ENCODE measurements around the gene RRP15. TPM values are rescaled to one million over a fixed set of nuclear protein-coding genes. Genes with fewer than 3 reads are reported as not detected.

The RRP15 gene
- total and polyA plus RNA-seq, 9 of the 15 experiments (the other 6 are each of a cell fraction or from before 2014, with no cell fraction given): 9.5 to 58.1 (median 29.3) TPM

DNA sequence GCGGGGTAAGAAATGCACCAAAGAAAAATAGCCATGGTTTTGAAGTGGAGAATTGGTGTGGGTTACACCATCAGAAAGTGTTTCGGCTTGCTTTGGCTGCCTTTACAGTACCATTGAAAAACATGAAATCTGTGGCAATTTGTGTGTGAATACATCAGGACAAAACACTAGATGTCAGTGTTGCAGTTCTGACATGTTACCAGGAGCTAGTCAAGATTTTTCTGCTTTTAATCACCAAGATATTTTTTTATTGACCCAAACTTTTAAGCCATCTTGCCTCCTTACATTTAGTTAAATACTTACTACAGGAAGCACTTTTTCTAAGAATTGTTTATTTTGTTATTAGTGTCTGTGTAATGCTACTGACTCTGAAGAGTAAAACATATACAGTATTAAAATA is 14.3 kb downstream of the RRP15 start (continued):
- TF ChIP-seq ARNT (IDR thresholded peaks at IDR 0.05) (peak in 1 of 2 experiments; percentile 21; a peak in 1 of 4 replicates), ZNF384 (IDR thresholded peaks at IDR 0.05; ENCODE audit: low read depth, low read length) (0 out of 2 replicates have a peak, but pooled peaks have one; percentile 18), BCL6 (CRISPR knock-in tag; IDR thresholded peaks at IDR 0.05) (no peak), RAD21 (CRISPR knock-in tag; conservative IDR thresholded peaks at IDR 0.05 in 1 of 2, IDR thresholded peaks at IDR 0.05 in 1 of 2) (peak; percentile 69 to 82), ZNF445 (CRISPR knock-in tag; IDR thresholded peaks at IDR 0.05; ENCODE audit: low read depth) (no peak), RUNX1 (IDR thresholded peaks at IDR 0.05; ENCODE audit: low read depth) (no peak), DPF2 (IDR thresholded peaks at IDR 0.05) (no peak), SIRT6 (IDR thresholded peaks at IDR 0.05; ENCODE audit: low read depth, low read length) (no peak), RBBP5 (IDR thresholded peaks at IDR 0.05; ENCODE audit: borderline replicate concordance, insufficient read depth, low read length, poor library complexity, severe bottlenecking) (no peak), PYGO2 (tag; IDR thresholded peaks at IDR 0.05) (no peak), MAFG (tag; conservative IDR thresholded peaks at IDR 0.05) (no peak), MTA3 (IDR thresholded peaks at IDR 0.05; ENCODE audit: borderline replicate concordance) (no peak)
- TF ChIP-seq, protein P1, sequence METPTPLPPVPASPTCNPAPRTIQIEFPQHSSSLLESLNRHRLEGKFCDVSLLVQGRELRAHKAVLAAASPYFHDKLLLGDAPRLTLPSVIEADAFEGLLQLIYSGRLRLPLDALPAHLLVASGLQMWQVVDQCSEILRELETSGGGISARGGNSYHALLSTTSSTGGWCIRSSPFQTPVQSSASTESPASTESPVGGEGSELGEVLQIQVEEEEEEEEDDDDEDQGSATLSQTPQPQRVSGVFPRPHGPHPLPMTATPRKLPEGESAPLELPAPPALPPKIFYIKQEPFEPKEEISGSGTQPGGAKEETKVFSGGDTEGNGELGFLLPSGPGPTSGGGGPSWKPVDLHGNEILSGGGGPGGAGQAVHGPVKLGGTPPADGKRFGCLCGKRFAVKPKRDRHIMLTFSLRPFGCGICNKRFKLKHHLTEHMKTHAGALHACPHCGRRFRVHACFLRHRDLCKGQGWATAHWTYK (CRISPR knock-in tag; IDR thresholded peaks at IDR 0.05): no peak
- TF ChIP-seq, protein P2, sequence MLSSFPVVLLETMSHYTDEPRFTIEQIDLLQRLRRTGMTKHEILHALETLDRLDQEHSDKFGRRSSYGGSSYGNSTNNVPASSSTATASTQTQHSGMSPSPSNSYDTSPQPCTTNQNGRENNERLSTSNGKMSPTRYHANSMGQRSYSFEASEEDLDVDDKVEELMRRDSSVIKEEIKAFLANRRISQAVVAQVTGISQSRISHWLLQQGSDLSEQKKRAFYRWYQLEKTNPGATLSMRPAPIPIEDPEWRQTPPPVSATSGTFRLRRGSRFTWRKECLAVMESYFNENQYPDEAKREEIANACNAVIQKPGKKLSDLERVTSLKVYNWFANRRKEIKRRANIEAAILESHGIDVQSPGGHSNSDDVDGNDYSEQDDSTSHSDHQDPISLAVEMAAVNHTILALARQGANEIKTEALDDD (IDR thresholded peaks at IDR 0.05): peak; percentile 37; the same call in 1 of the 2 replicates
- TF ChIP-seq, protein P3, sequence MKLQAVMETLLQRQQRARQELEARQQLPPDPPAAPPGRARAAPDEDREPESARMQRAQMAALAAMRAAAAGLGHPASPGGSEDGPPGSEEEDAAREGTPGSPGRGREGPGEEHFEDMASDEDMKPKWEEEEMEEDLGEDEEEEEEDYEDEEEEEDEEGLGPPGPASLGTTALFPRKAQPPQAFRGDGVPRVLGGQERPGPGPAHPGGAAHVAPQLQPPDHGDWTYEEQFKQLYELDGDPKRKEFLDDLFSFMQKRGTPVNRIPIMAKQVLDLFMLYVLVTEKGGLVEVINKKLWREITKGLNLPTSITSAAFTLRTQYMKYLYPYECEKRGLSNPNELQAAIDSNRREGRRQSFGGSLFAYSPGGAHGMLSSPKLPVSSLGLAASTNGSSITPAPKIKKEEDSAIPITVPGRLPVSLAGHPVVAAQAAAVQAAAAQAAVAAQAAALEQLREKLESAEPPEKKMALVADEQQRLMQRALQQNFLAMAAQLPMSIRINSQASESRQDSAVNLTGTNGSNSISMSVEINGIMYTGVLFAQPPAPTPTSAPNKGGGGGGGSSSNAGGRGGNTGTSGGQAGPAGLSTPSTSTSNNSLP (IDR thresholded peaks at IDR 0.05; ENCODE audit: borderline replicate concordance, low read depth, low read length): peak; percentile 66; the same call in 1 of the 2 replicates
- TF ChIP-seq, protein P4, sequence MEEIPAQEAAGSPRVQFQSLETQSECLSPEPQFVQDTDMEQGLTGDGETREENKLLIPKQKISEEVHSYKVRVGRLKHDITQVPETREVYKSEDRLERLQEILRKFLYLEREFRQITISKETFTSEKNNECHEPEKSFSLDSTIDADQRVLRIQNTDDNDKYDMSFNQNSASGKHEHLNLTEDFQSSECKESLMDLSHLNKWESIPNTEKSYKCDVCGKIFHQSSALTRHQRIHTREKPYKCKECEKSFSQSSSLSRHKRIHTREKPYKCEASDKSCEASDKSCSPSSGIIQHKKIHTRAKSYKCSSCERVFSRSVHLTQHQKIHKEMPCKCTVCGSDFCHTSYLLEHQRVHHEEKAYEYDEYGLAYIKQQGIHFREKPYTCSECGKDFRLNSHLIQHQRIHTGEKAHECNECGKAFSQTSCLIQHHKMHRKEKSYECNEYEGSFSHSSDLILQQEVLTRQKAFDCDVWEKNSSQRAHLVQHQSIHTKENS (CRISPR knock-in tag; IDR thresholded peaks at IDR 0.05): no peak

Measured in K562 (cell line).